ENCODE results near the gene PPP4R1.

Gene PPP4R1

DNA sequence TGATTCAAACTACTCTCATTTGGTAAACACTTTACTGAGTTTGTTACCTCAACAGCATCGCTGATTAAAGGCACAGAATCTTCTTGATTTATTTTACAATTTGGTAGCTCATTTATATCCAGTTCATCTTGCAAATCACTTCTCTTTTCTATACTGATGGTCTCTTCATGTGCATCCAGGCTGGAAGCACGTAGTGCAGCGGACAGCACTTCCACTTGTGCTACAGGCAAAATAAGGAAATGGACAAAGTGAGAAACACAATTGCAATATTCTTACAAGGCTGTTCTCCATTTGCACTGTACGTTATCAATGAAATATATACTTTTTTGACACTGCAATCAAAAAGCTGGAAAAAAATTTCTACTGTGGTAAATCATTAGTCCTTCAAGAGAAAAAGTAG, 51.0 kb downstream of the PPP4R1 start:
- H2AFZ ChIP-seq (ENCODE audit: low read depth): no peak overlapping the region
- H4K20me1 ChIP-seq (ENCODE audit: insufficient read depth): no peaks in the 10 kb centered on the region
- no peaks in the 10 kb centered on the region for H3K27me3 ChIP-seq (ENCODE audit: insufficient read depth, low read depth)
- no peaks in the 10 kb centered on the region for H3K79me2 ChIP-seq (ENCODE audit: insufficient read depth, low read depth)
- no peak overlapping the region for H3K4me3 ChIP-seq (IDR thresholded peaks at IDR 0.05; ENCODE audit: insufficient read depth, low read depth, low read length)
- H3K36me3 ChIP-seq (ENCODE audit: insufficient read depth): no peaks in the 10 kb centered on the region; the same call in 1 of the 2 replicates
- no peak overlapping the region for H3K9ac ChIP-seq
- H3K27ac ChIP-seq: no peak overlapping the region
- H3K4me1 ChIP-seq (ENCODE audit: low read depth, poor library complexity, severe bottlenecking): peaks cover 2% of the 10 kb centered on the region
- no peak overlapping the region for H3K4me2 ChIP-seq
- TF ChIP-seq, protein P1, sequence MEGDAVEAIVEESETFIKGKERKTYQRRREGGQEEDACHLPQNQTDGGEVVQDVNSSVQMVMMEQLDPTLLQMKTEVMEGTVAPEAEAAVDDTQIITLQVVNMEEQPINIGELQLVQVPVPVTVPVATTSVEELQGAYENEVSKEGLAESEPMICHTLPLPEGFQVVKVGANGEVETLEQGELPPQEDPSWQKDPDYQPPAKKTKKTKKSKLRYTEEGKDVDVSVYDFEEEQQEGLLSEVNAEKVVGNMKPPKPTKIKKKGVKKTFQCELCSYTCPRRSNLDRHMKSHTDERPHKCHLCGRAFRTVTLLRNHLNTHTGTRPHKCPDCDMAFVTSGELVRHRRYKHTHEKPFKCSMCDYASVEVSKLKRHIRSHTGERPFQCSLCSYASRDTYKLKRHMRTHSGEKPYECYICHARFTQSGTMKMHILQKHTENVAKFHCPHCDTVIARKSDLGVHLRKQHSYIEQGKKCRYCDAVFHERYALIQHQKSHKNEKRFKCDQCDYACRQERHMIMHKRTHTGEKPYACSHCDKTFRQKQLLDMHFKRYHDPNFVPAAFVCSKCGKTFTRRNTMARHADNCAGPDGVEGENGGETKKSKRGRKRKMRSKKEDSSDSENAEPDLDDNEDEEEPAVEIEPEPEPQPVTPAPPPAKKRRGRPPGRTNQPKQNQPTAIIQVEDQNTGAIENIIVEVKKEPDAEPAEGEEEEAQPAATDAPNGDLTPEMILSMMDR (conservative IDR thresholded peaks at IDR 0.05; ENCODE audit: low read depth, low read length): no peak

DNA sequence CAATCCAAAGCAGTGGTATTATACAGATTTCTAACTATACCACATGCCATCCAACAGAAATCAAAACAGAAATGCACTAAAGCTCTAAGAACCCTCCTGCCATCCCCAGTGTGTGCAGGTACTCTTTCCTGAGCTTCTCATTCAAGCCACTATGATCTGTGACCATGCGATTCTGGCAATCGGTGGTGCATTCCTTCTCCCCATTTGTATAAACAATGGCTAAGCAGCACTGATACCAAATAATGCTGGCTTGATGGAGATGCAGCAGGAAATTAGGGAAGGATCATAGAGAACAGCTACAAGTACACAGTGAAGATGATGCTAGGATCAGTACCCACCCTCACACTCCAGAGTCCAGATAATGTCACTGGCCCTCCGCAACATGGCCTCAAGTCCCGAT, 51.8 kb downstream of the PPP4R1 start:
- H3K27ac ChIP-seq: no peak overlapping the region
- H3K36me3 ChIP-seq (ENCODE audit: insufficient read depth): no peaks in the 10 kb centered on the region; the same call in 1 of the 2 replicates
- no peak overlapping the region for H3K4me2 ChIP-seq
- no peak overlapping the region for H3K4me3 ChIP-seq (IDR thresholded peaks at IDR 0.05; ENCODE audit: insufficient read depth, low read depth, low read length)
- no peaks in the 10 kb centered on the region for H3K27me3 ChIP-seq (ENCODE audit: insufficient read depth, low read depth)
- H3K4me1 ChIP-seq (ENCODE audit: low read depth, poor library complexity, severe bottlenecking): no peaks in the 10 kb centered on the region
- no peaks in the 10 kb centered on the region; the same call in 1 of the 2 replicates for H4K20me1 ChIP-seq (ENCODE audit: insufficient read depth)
- H3K79me2 ChIP-seq (ENCODE audit: insufficient read depth, low read depth): no peaks in the 10 kb centered on the region
- H3K9ac ChIP-seq: no peak overlapping the region
- TF ChIP-seq, protein P1 (conservative IDR thresholded peaks at IDR 0.05; ENCODE audit: low read depth, low read length): no peak
- no peak overlapping the region for H2AFZ ChIP-seq (ENCODE audit: low read depth)

DNA sequence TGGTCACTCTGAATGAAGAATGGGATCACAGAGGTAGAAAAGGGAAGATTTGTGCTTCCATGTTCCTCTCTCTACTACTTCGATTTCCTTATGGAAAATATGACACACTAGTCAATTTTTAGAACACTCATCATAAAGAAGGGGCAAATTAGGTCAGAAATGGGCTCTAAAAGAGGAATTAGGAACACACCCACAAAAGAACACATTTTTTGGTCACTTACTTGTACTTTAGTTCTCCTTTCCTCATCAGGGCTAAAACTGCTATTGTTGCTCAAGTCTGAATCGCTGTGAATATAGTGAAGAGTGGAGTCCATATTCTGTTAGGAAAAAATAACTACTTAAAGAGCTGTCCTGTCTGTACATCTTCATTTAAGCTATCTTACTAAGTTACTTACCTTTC, 52.6 kb downstream of the PPP4R1 start:
- Histone ChIP-seq H3K27ac (no peak overlapping the region), H4K20me1 (ENCODE audit: insufficient read depth) (no peaks in the 10 kb centered on the region; the same call in 1 of the 2 replicates), H2AFZ (ENCODE audit: low read depth) (no peak overlapping the region), H3K79me2 (ENCODE audit: insufficient read depth, low read depth) (no peaks in the 10 kb centered on the region), H3K27me3 (ENCODE audit: insufficient read depth, low read depth) (no peaks in the 10 kb centered on the region), H3K9ac (no peak overlapping the region), H3K4me2 (no peak overlapping the region), H3K4me3 (IDR thresholded peaks at IDR 0.05; ENCODE audit: insufficient read depth, low read depth, low read length) (no peak overlapping the region), H3K36me3 (ENCODE audit: insufficient read depth) (peaks cover 4% of the 10 kb centered on the region), H3K4me1 (ENCODE audit: low read depth, poor library complexity, severe bottlenecking) (no peaks in the 10 kb centered on the region)
- TF ChIP-seq, protein P1 (conservative IDR thresholded peaks at IDR 0.05; ENCODE audit: low read depth, low read length): no peak

DNA sequence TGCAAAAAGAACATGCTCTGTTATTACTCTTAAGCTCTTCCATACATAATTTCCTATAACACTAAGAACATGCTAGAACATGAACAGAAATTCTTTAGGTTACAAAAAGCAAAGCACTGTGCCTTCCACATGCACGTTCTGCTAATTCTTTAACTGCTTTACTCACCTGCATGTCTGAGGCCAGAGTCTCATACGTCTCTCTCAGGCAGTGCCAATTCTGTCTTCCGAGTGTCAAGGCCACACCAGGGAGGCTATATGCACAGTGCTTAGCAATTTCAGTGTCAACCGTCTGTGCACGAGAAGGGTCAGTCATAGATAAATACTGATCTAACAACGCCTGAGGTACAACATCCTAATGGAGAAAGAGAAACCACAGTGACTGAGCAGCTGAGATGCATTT, 55.1 kb downstream of the PPP4R1 start:
- no peaks in the 10 kb centered on the region for H3K27me3 ChIP-seq (ENCODE audit: insufficient read depth, low read depth)
- TF ChIP-seq, protein P1 (conservative IDR thresholded peaks at IDR 0.05; ENCODE audit: low read depth, low read length): no peak
- H4K20me1 ChIP-seq (ENCODE audit: insufficient read depth): no peaks in the 10 kb centered on the region; the same call in 1 of the 2 replicates
- H3K9ac ChIP-seq: no peak overlapping the region
- peaks cover 5% of the 10 kb centered on the region for H3K36me3 ChIP-seq (ENCODE audit: insufficient read depth)
- no peak overlapping the region for H2AFZ ChIP-seq (ENCODE audit: low read depth)
- H3K79me2 ChIP-seq (ENCODE audit: insufficient read depth, low read depth): no peaks in the 10 kb centered on the region
- no peak overlapping the region for H3K4me2 ChIP-seq
- no peaks in the 10 kb centered on the region for H3K4me1 ChIP-seq (ENCODE audit: low read depth, poor library complexity, severe bottlenecking)
- no peak overlapping the region for H3K27ac ChIP-seq
- no peak overlapping the region for H3K4me3 ChIP-seq (IDR thresholded peaks at IDR 0.05; ENCODE audit: insufficient read depth, low read depth, low read length)

Measured in KMS-11 (cell line).